LNCaP clone FGC (cell line): ENCODE measurements around the gene PRKG1.
"Not testable (repeated sequence)": the region's sequence is repeated elsewhere in the genome, so short reads cannot be mapped to it uniquely, and the experiment has no call there.

Experiments used
- DNase-seq: peaks from one replicate; pipeline ENCODE4 v3.0.0-alpha.2; 2011; ENCODE audit warnings: low read depth
- H3K4me3 ChIP-seq: 2 replicates; pipeline ENCODE4 v1.5.1; 2011; ENCODE audit warnings: mild to moderate bottlenecking, low read depth, low read length, control low read depth
- CTCF ChIP-seq: IDR thresholded peaks from 2 replicates; pipeline ENCODE4 v1.5.1; 2012; ENCODE audit warnings: mild to moderate bottlenecking; ENCODE audit not compliant: control insufficient read depth, insufficient read depth; ENCODE audit errors: extremely low read depth

Gene PRKG1

GRCh38 chr10:51257511-51258248, 183.4 kb downstream of the PRKG1 start:
- DNase-seq, result no peak
- H3K4me3 ChIP-seq, result no peak overlapping the region
- no peak for TF ChIP-seq CTCF

- no peak for DNase-seq
- TF ChIP-seq CTCF, result no peak
- H3K4me3 ChIP-seq, result no peak overlapping the region
These were observed 186.1 kb downstream of the PRKG1 start for GRCh38 chr10:51260376-51260775.

- no peak for TF ChIP-seq CTCF
- no peak overlapping the region for H3K4me3 ChIP-seq
- no peak for DNase-seq
These were observed 192.2 kb downstream of the PRKG1 start for GRCh38 chr10:51266496-51266895.

GRCh38 chr10:51267980-51268570, 193.8 kb downstream of the PRKG1 start:
- not testable (repeated sequence) for DNase-seq, H3K4me3 ChIP-seq

- no peak for TF ChIP-seq CTCF
- DNase-seq, result no peak
- H3K4me3 ChIP-seq, result no peak overlapping the region
These were observed 195.5 kb downstream of the PRKG1 start for GRCh38 chr10:51269821-51270220.

GRCh38 chr10:51270936-51271530, 196.7 kb downstream of the PRKG1 start:
- DNase-seq, result no peak
- no peak overlapping the region for H3K4me3 ChIP-seq
- TF ChIP-seq CTCF, result no peak

GRCh38 chr10:51272099-51272498, 197.8 kb downstream of the PRKG1 start:
- DNase-seq, H3K4me3 ChIP-seq: not testable (repeated sequence)

GRCh38 chr10:51272555-51272954, 198.3 kb downstream of the PRKG1 start:
- no peak overlapping the region for H3K4me3 ChIP-seq
- no peak for TF ChIP-seq CTCF
- DNase-seq, result no peak
